Pancreas (tissue), 10 donors: Measurements from ENCODE around the gene MTG2. TPM values are rescaled to one million over a fixed set of nuclear protein-coding genes. Genes with fewer than 3 reads are reported as not detected.

ENCODE experiments used
- ATAC-seq, 4 donors: fragments of 200-7000 bp; cut with Tn5 transposase; one replicate each; pipeline versions ENCODE4 v1.8.0 to v1.9.1; 2020; ENCODE audit warnings: mild to moderate bottlenecking in 4 of 4, moderate library complexity in 4 of 4
- DNase-seq, 6 donors: peaks; one replicate each; pipeline ENCODE4 v3.0.0-alpha.2; 2020
- FAIRE-seq: peaks from 2 replicates; lab custom pipeline; 2012; peaks lifted over from hg19 to GRCh38; lab: Jason Lieb, UNC
- H3K27ac ChIP-seq, 4 donors: fragments of 200-600 bp; sonication (generic); 1 replicate in 3 of 4; 2 replicates in 1 of 4; pipeline versions ENCODE4 v1.5.0 to v1.8.0; 2020
- H3K27me3 ChIP-seq, 4 donors: fragments of 200-600 bp; one replicate each; pipeline ENCODE4 v1.8.0; 2021
- H3K36me3 ChIP-seq, 3 donors: fragments of 200-600 bp; sonication (generic) in 1 of 3; one replicate each; pipeline versions ENCODE4 v1.5.0 to v1.8.0; 2020 to 2021
- H3K4me1 ChIP-seq, 3 donors: fragments of 200-600 bp; one replicate each; pipeline ENCODE4 v1.8.0; 2021
- H3K4me3 ChIP-seq, 4 donors: fragments of 200-600 bp; sonication (generic) in 2 of 4; one replicate each; pipeline versions ENCODE4 v1.5.0 to v1.8.0; 2020 to 2021
- H3K9me3 ChIP-seq, 4 donors: fragments of 200-600 bp; one replicate each; pipeline ENCODE4 v1.8.0; 2021
- WGBS, 2 donors: extraction: QIAGEN DNeasy Blood & Tissue Kit; methylation state at CpG; one replicate each; pipeline ENCODE4 v1.1.7; 2013; 5-methylcytosine and 5-hydroxymethylcytosine counted together
- intact Hi-C, 3 donors: fragments of 100-400 bp; cut with DNase I; formaldehyde crosslinking; loops; one replicate each; pipeline versions ENCODE4 v1.11.1 to v1.14.2; 2022
- polyA plus RNA-seq, 2 donors: library from polyadenylated mRNA; stranded (reverse); fragments of 200-250 nt; gene quantifications; one replicate each; pipeline ENCODE4 v1.2.3, GENCODE V29; 2013
- total RNA-seq, 6 donors: library from RNA; stranded (reverse); fragmentation: NEBNext Ultra II Directional in 4 of 6; extraction: Animal tissue kit (Norgen Biotek cat#: 25700) in 4 of 6; gene quantifications; one replicate each; pipeline versions ENCODE4 v1.2.1 to v1.2.4, GENCODE V29; 2021 to 2023
- TF ChIP-seq, protein P1 (sequence below), 4 donors: fragments of 200-600 bp; sonication (generic) in 3 of 4; IDR thresholded peaks; one replicate each; pipeline versions ENCODE4 v1.5.0 to v1.8.0; 2021; ENCODE audit warnings: antibody characterized with exemption in 4 of 4
- donor health status: healthy with polysubstance abuse.
- donor health status: DM: no; HTN: no; CAD: no; lungs with moderate emphysema.
- donor health status: DM: no; HTN: no; CAD: no.
- donor health status: control.
- donor health status: control.
- donor health status: Bipolar disorder and iron deficiency.
- donor health status: DM: yes; HTN: yes; CAD: no.
- donor health status: DM: no; HTN: no; CAD: no.
- donor health status: DM: no; HTN: no; CAD: no.
- donor health status: DM: yes; HTN: yes; CAD: no.

MTG2 gene
- total and polyA plus RNA-seq, 8 donors = 9.7 to 55.3 (median 14.2) TPM

DNA sequence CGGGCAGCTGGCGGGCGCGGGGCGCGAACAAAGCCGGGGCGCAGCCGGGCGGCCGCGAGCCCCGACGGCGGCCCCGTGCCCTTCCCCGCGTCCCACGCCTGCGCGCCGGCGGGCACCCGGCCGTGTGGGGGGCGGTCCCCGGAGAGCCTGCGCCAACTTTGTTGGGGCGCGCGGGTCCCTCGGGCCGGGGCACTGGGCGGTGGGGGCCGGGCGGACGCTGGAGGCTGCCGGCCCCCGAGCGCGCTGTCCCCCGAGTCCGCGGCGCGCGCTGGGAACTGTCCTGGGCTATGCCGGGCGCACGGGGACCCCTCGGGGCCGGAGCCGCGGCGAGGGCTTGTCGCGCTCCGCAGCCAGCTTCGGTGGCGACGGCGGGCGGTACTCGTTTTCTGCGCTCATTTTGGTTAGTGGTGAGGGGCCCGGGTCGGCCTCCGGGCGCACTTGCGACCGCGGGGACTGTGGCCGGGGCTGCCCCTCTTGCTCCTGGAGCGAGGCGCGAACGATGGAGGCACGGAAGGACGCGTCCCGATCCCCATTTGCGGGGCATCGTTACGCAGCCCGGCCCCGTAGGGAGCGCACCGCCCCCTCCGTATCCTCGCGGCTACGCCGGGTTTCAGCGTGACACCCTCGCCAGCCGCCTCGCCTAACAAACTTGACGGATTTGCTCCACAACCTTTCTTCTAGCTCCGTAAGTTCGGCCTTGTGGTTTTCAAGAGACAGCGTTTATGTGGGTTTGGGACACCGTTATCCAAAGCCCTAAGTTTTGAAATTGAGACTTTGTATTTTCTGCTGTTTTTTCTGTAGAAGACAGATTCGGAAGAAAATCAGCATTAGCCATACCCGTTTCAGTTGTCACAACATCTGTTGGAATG is 38.6 kb upstream of the MTG2 start:
- TF ChIP-seq, protein P1, sequence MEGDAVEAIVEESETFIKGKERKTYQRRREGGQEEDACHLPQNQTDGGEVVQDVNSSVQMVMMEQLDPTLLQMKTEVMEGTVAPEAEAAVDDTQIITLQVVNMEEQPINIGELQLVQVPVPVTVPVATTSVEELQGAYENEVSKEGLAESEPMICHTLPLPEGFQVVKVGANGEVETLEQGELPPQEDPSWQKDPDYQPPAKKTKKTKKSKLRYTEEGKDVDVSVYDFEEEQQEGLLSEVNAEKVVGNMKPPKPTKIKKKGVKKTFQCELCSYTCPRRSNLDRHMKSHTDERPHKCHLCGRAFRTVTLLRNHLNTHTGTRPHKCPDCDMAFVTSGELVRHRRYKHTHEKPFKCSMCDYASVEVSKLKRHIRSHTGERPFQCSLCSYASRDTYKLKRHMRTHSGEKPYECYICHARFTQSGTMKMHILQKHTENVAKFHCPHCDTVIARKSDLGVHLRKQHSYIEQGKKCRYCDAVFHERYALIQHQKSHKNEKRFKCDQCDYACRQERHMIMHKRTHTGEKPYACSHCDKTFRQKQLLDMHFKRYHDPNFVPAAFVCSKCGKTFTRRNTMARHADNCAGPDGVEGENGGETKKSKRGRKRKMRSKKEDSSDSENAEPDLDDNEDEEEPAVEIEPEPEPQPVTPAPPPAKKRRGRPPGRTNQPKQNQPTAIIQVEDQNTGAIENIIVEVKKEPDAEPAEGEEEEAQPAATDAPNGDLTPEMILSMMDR (IDR thresholded peaks at IDR 0.05) = no peak
- H3K4me3 ChIP-seq = peak overlapping the region; percentile 77 to 94 (median 88)
- FAIRE-seq (no peak), ATAC-seq (peak in 3 of 4 donors; percentile 35 to 39 (median 39)), DNase-seq (peak; percentile 40 to 84 (median 54))
- H3K27ac ChIP-seq = peak overlapping the region; percentile 26 to 99 (median 88)
- no peaks in the 10 kb centered on the region for H3K9me3 ChIP-seq
- H3K36me3 ChIP-seq = peaks cover 2 to 13% (median 8%) of the 10 kb centered on the region in 3 donors
- no peaks in the 10 kb centered on the region for H3K27me3 ChIP-seq
- WGBS, 2 donors = 0 to 1% methylated on average over 65 to 104 of the region's 104 CpGs
- intact Hi-C loops = no loop called here
- peaks cover 16 to 26% (median 21%) of the 10 kb centered on the region in 3 donors for H3K4me1 ChIP-seq

DNA sequence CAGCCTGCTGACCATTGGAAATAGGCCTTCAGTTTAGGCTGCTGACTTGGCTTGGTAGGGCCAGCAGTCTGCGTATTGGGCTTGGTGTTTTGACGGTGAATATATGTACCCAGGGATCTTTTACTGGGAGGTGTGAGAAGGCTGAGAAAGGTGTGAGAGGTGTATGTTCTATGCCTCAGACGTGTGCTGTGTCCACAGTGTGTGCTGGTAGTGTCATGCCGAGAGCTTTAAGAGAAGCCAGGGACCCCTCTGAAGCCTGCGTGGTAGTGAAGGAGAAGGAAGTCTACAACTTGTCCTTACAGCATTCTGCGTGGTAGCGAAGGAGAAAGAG is 37.2 kb upstream of the MTG2 start:
- DNase-seq (no peak), FAIRE-seq (no peak), ATAC-seq (no peak)
- H3K4me1 ChIP-seq = peaks cover 16 to 23% (median 20%) of the 10 kb centered on the region in 3 donors
- no peaks in the 10 kb centered on the region for H3K27me3 ChIP-seq
- H3K9me3 ChIP-seq = no peaks in the 10 kb centered on the region
- TF ChIP-seq, protein P1 (IDR thresholded peaks at IDR 0.05) = no peak
- WGBS, 2 donors = 90 to 94% methylated on average over 7 of the region's 7 CpGs
- no peak overlapping the region for H3K27ac ChIP-seq
- no peaks in the 10 kb centered on the region for H3K36me3 ChIP-seq
- H3K4me3 ChIP-seq = no peak overlapping the region
- intact Hi-C loops = no loop called here

DNA sequence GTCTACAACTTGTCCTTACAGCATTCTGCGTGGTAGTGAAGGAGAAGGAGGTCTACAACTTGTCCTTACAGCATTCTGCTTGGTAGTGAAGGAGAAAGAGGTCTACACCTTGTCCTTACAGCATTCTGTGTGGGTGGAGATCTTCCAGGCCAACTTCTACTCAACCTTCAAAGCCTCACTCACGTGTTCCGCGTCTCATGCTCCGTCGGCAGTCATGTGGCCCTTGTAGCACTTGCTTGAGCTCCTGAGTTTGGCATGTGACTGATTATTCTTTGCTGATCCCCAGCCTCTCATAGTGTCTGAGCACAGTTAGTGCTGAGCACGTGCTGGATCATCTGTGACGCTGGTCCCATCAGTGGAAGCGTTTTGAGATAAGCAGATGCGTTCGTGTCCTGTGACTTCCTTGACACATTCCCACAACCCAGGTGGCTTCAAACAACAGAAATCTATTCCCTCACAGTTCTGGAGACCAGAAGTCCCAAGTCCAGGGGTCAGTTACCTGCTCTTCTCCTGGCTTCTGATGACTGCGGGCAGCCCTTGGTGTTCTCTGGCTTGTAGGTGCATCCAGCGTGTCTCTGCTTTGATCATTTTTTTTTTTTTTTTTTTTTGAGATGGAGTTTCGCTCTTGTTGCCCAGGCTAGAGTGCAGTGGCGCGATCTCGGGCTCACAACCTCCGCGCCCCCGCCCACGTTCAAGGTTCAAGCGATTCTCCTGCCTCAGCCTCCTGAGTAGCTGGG is 36.6 kb upstream of the MTG2 start:
- no peak for FAIRE-seq
- 94 to 96% methylated on average over 22 of the region's 22 CpGs for WGBS, 2 donors
- intact Hi-C loops = no loop called here

DNA sequence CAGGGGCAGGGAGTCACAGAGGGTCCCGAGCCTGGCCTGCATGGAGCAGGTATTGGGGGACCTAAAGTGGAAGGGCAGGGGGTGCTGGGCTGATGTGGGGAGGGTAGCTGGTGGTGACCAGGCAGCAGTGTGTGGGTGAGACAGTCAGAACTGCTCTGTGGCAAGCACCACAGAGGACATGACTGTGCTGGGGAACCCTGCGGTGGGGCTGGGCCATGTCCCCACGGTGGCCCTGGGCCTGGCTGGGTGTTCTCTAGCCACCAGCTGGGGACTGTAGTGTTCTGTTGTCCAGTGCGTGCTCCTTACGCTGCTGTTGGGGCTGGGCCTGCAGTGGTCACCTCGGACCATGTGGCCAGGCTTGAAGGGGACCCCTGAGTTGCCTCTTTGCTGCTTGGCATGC is 35.7 kb upstream of the MTG2 start:
- H3K9me3 ChIP-seq = no peaks in the 10 kb centered on the region
- WGBS, 2 donors = 92 to 95% methylated on average over 6 of the region's 6 CpGs

More for the DNA sequence above, 36.6 kb upstream of the MTG2 start:
- no peaks in the 10 kb centered on the region for H3K36me3 ChIP-seq
- no peaks in the 10 kb centered on the region for H3K27me3 ChIP-seq
- peaks cover 13 to 18% (median 14%) of the 10 kb centered on the region in 3 donors for H3K4me1 ChIP-seq
- TF ChIP-seq, protein P1 (IDR thresholded peaks at IDR 0.05) = no peak
- no peak overlapping the region for H3K4me3 ChIP-seq
- ATAC-seq (no peak), DNase-seq (no peak)
- no peak overlapping the region for H3K27ac ChIP-seq
- no peaks in the 10 kb centered on the region for H3K9me3 ChIP-seq

More for the DNA sequence above, 35.7 kb upstream of the MTG2 start:
- intact Hi-C loops = no loop called here
- Histone ChIP-seq H3K4me3 (no peak overlapping the region), H3K27ac (no peak overlapping the region), H3K4me1 (peaks cover 7 to 8% (median 8%) of the 10 kb centered on the region in 3 donors), H3K36me3 (no peaks in the 10 kb centered on the region), H3K27me3 (no peaks in the 10 kb centered on the region)
- TF ChIP-seq, protein P1 (IDR thresholded peaks at IDR 0.05) = no peak
- no peak for FAIRE-seq
- no peak for ATAC-seq
- no peak for DNase-seq
